Heart right ventricle (tissue), 16 donors: ENCODE measurements around the gene EPS8L2. TPM values are rescaled to one million over a fixed set of nuclear protein-coding genes. Genes with fewer than 3 reads are reported as not detected.
A peak's percentile ranks its signal among the peaks of the same experiment; 100 is the strongest.

Source experiments
- ATAC-seq, 8 donors: fragments of 200-7000 bp; cut with Tn5 transposase; one replicate each; pipeline ENCODE4 v1.9.1; 2020; ENCODE audit warnings: mild to moderate bottlenecking in 8 of 8, moderate library complexity in 8 of 8, moderate number of reproducible peaks in 1 of 8
- DNase-seq, 2 donors: peaks; one replicate each; pipeline ENCODE4 v3.0.0-alpha.2; 2020
- H3K27ac ChIP-seq, 10 donors: fragments of 200-600 bp; sonication (generic) in 2 of 10; one replicate each; pipeline versions ENCODE4 v1.5.0 to v1.8.0; 2020 to 2022; ENCODE audit warnings: mild to moderate bottlenecking in 3 of 10
- H3K27me3 ChIP-seq, 7 donors: fragments of 200-600 bp; one replicate each; pipeline ENCODE4 v1.8.0; 2021 to 2022; ENCODE audit warnings: mild to moderate bottlenecking in 2 of 7
- H3K36me3 ChIP-seq, 9 donors: fragments of 200-600 bp; sonication (generic) in 1 of 9; one replicate each; pipeline versions ENCODE4 v1.5.0 to v1.8.0; 2020 to 2022; ENCODE audit warnings: mild to moderate bottlenecking in 2 of 9
- H3K4me1 ChIP-seq, 9 donors: fragments of 200-600 bp; sonication (generic) in 1 of 9; one replicate each; pipeline versions ENCODE4 v1.5.0 to v1.8.0; 2020 to 2022; ENCODE audit warnings: mild to moderate bottlenecking in 4 of 9
- H3K4me3 ChIP-seq, 10 donors: fragments of 200-600 bp; sonication (generic) in 2 of 10; one replicate each; pipeline versions ENCODE4 v1.5.0 to v1.8.0; 2020 to 2022; ENCODE audit warnings: mild to moderate bottlenecking in 7 of 10, moderate library complexity in 2 of 10
- H3K9me3 ChIP-seq, 11 donors: fragments of 200-600 bp in 10 of 11; sonication (generic) in 2 of 11; one replicate each; pipeline versions ENCODE4 v1.5.0 to v1.8.0; 2013 to 2022; ENCODE audit warnings: mild to moderate bottlenecking in 2 of 11, control low read depth in 1 of 11, moderate library complexity in 1 of 11
- WGBS, 2 donors: extraction: QIAGEN DNeasy Blood & Tissue Kit; methylation state at CpG; one replicate each; pipeline ENCODE4 v1.1.7; 2013; ENCODE audit warnings: inconsistent platforms in 1 of 2; 5-methylcytosine and 5-hydroxymethylcytosine counted together
- intact Hi-C, 10 donors: fragments of 100-400 bp; cut with DNase I; formaldehyde crosslinking; loops; one replicate each; pipeline versions ENCODE4 v1.11.1 to v1.14.2; 2022
- polyA plus RNA-seq, 2 donors: library from polyadenylated mRNA; stranded (reverse); fragments of 200-250 nt; gene quantifications; one replicate each; pipeline ENCODE4 v1.2.3, GENCODE V29; 2013
- total RNA-seq, 10 donors: library from RNA; stranded (reverse); fragmentation: NEBNext Ultra II Directional in 3 of 10; extraction: Animal tissue kit (Norgen Biotek cat#: 25700) in 3 of 10; gene quantifications; one replicate each; pipeline versions ENCODE4 v1.2.1 to v1.2.4, GENCODE V29; 2021 to 2023
- TF ChIP-seq, protein P1 (sequence below), 9 donors: fragments of 200-600 bp; sonication (generic) in 2 of 9; IDR thresholded peaks; one replicate each; pipeline versions ENCODE4 v1.5.0 to v1.8.0; 2021 to 2022; ENCODE audit warnings: antibody characterized with exemption in 9 of 9, mild to moderate bottlenecking in 5 of 9, moderate library complexity in 1 of 9
- donor health status: Arrhythmogenic right ventricular cardiomyopathy.
- donor health status: ischemic (EF 13 %, LVEDD 7.1; RV severe dilation, severe dysfunction).
- donor health status: healthy with polysubstance abuse.
- donor health status: DM: no; HTN: yes; CAD: no.
- donor health status: DM: no; HTN: no; CAD: no.
- donor health status: ischemic (EF 25% LVEDD 6.9; RV normal size, moderate dysfunction).
- donor health status: ischemic (EF 25% LVEDD 5.7; RV mildly dilated, moderate dysfunction).
- donor health status: healthy.
- donor health status: DM: yes; HTN: yes; CAD: no.
- donor health status: Ischemic cardiomyopathy.
- donor health status: ischemic (EF 35%, LVEDD 5.7; RV mildly dilated, moderate dysfunction).
- donor health status: nonischemic (EF 11% LVEDD 7.7; RV severe dilation, severe dysfunction).
- donor health status: DM: yes; HTN: yes; CAD: no.
- donor health status: PGD.
- donor health status: ischemic (EF 29% LVEDD 5.4; RV normal size, mild dysfunction).
- donor health status: nonischemic (EF 23%, LVEDD 6.1; RV moderate dilation, normal function).

EPS8L2 gene
- total and polyA plus RNA-seq, 12 donors: 1.2 to 6.7 (median 2.9) TPM

DNA sequence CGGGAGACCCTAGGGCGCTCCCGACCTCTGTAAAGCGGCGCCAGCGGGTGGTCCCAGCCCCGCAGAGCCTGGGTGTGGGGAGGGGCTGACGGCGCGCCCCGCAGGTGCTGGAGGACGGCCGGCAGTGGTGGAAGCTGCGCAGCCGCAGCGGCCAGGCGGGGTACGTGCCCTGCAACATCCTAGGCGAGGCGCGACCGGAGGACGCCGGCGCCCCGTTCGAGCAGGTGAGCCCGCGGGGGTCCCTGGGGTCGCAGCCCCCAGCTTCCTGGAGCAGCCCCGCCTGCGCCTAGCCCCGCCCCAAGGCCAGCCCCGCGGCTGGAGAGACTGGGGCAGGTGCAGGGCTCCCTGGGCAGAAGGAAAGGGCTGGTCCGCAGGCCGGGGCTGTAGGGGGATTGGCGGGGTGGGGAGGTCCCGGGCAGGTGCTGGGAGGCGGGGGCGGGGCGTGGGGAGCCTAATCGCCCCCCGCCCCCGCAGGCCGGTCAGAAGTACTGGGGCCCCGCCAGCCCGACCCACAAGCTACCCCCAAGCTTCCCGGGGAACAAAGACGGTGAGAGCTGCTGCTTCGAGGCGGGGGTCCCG is 19.7 kb downstream of the EPS8L2 start:
- Histone ChIP-seq H3K27me3 (peaks cover 26 to 74% (median 60%) of the 10 kb centered on the region in 7 donors), H3K36me3 (no peaks in the 10 kb centered on the region), H3K9me3 (no peaks in the 10 kb centered on the region), H3K4me3 (peak overlapping the region in 6 of 10 donors; percentile 21 to 48 (median 30)), H3K27ac (peak overlapping the region in 1 of 10 donors; percentile 60), H3K4me1 (peaks cover 13 to 63% (median 25%) of the 10 kb centered on the region in 9 donors)
- no peak for DNase-seq
- no peak for ATAC-seq
- 2 to 3% methylated on average over 31 to 53 of the region's 53 CpGs for WGBS, 2 donors
- intact Hi-C loops: loop anchor here in 7 of 10 donors (2.0 to 10.0 kb wide), 4 partner anchors 61 to 171 kb away; no protein-coding TSS in a partner anchor
- TF ChIP-seq, protein P1, sequence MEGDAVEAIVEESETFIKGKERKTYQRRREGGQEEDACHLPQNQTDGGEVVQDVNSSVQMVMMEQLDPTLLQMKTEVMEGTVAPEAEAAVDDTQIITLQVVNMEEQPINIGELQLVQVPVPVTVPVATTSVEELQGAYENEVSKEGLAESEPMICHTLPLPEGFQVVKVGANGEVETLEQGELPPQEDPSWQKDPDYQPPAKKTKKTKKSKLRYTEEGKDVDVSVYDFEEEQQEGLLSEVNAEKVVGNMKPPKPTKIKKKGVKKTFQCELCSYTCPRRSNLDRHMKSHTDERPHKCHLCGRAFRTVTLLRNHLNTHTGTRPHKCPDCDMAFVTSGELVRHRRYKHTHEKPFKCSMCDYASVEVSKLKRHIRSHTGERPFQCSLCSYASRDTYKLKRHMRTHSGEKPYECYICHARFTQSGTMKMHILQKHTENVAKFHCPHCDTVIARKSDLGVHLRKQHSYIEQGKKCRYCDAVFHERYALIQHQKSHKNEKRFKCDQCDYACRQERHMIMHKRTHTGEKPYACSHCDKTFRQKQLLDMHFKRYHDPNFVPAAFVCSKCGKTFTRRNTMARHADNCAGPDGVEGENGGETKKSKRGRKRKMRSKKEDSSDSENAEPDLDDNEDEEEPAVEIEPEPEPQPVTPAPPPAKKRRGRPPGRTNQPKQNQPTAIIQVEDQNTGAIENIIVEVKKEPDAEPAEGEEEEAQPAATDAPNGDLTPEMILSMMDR (IDR thresholded peaks at IDR 0.05): no peak

GRCh38 chr11:726278-727220 is 20.5 kb downstream of the EPS8L2 start:
- Histone ChIP-seq H3K27ac (peak overlapping the region in 2 of 10 donors; percentile 53 to 60), H3K4me1 (peaks cover 10 to 54% (median 24%) of the 10 kb centered on the region in 9 donors), H3K27me3 (peaks cover 18 to 68% (median 51%) of the 10 kb centered on the region in 7 donors), H3K9me3 (no peaks in the 10 kb centered on the region), H3K36me3 (no peaks in the 10 kb centered on the region), H3K4me3 (peak overlapping the region in 8 of 10 donors; percentile 12 to 48 (median 30))
- ATAC-seq (peak in 1 of 8 donors; percentile 9), DNase-seq (no peak)
- intact Hi-C loops: loop anchor here in 6 of 10 donors (5.0 to 10.0 kb wide), 3 partner anchors 62 to 169 kb away; no protein-coding TSS in a partner anchor
- TF ChIP-seq, protein P1 (IDR thresholded peaks at IDR 0.05): no peak
- WGBS, 2 donors: 9 to 12% methylated on average over 45 to 61 of the region's 61 CpGs

DNA sequence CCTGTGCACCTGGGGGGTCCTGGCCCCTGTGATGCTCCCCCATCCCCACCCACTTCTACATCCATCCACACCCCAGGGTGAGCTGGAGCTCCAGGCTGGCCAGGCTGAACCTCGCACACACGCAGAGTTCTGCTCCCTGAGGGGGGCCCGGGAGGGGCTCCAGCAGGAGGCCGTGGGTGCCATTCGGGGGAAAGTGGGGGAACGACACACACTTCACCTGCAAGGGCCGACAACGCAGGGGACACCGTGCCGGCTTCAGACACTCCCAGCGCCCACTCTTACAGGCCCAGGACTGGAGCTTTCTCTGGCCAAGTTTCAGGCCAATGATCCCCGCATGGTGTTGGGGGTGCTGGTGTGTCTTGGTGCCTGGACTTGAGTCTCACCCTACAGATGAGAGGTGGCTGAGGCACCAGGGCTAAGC is 21.3 kb downstream of the EPS8L2 start:
- TF ChIP-seq, protein P1 (IDR thresholded peaks at IDR 0.05): no peak
- peak overlapping the region in 2 of 10 donors; percentile 49 to 53 for H3K27ac ChIP-seq
- intact Hi-C loops: loop anchor here in 6 of 10 donors (5.0 to 10.0 kb wide), 3 partner anchors 62 to 170 kb away; no protein-coding TSS in a partner anchor
- H3K27me3 ChIP-seq: peaks cover 11 to 63% (median 44%) of the 10 kb centered on the region in 7 donors
- no peaks in the 10 kb centered on the region for H3K36me3 ChIP-seq
- ATAC-seq: peak in 1 of 8 donors; percentile 11
- WGBS, 2 donors: 86 to 91% methylated on average over 12 of the region's 12 CpGs
- peaks cover 10 to 47% (median 24%) of the 10 kb centered on the region in 9 donors for H3K4me1 ChIP-seq
- no peaks in the 10 kb centered on the region for H3K9me3 ChIP-seq
- no peak for DNase-seq
- no peak overlapping the region for H3K4me3 ChIP-seq
